Activated T-cell treated with anti-CD3 and anti-CD28 coated beads, Interleukin-2, amount 50 U/mL, for 1 hour (primary cell): ENCODE measurements around the gene GATB.

ENCODE experiments used
- DNase-seq: peaks from one replicate; pipeline ENCODE4 v3.0.0-alpha.2; 2020

The GATB gene

GRCh38 chr4:151692821-151693673 is 67.8 kb downstream of the GATB start:
- DNase-seq, result no peak

- DNase-seq, result no peak
Observed at GRCh38 chr4:151692443-151692782, 68.4 kb downstream of the GATB start.

- no peak for DNase-seq
Observed at GRCh38 chr4:151691639-151692442, 69.0 kb downstream of the GATB start.

GRCh38 chr4:151690876-151691275 is 69.9 kb downstream of the GATB start:
- DNase-seq, result no peak

GRCh38 chr4:151690164-151690870 is 70.5 kb downstream of the GATB start:
- DNase-seq, result no peak

GRCh38 chr4:151689211-151689991 is 71.4 kb downstream of the GATB start:
- no peak for DNase-seq

- no peak for DNase-seq
Observed at GRCh38 chr4:151688785-151689043, 72.1 kb downstream of the GATB start.

GRCh38 chr4:151688003-151688784 is 72.6 kb downstream of the GATB start:
- DNase-seq, result no peak

- DNase-seq, result no peak
Observed at GRCh38 chr4:151687021-151687640, 73.7 kb downstream of the GATB start.

- DNase-seq, result no peak
Observed at GRCh38 chr4:151685303-151685702, 75.5 kb downstream of the GATB start.

- no peak for DNase-seq
Observed at GRCh38 chr4:151681085-151681484, 79.7 kb downstream of the GATB start.

- no peak for DNase-seq
Observed at GRCh38 chr4:151679231-151679630, 81.6 kb downstream of the GATB start.

- DNase-seq, result no peak
Observed at GRCh38 chr4:151678048-151678872, 82.5 kb downstream of the GATB start.

- DNase-seq, result no peak
Observed at GRCh38 chr4:151677193-151677592, 83.6 kb downstream of the GATB start.

GRCh38 chr4:151676301-151676700 is 84.5 kb downstream of the GATB start:
- no peak for DNase-seq

- DNase-seq, result no peak
Observed at GRCh38 chr4:151675411-151675971, 85.3 kb downstream of the GATB start.

- no peak for DNase-seq
Observed at GRCh38 chr4:151674804-151675391, 85.9 kb downstream of the GATB start.

GRCh38 chr4:151673908-151674520 is 86.8 kb downstream of the GATB start:
- DNase-seq, result no peak

- DNase-seq, result no peak
Observed at GRCh38 chr4:151672996-151673395, 87.8 kb downstream of the GATB start.
